HTR-8/SVneo (cell line): ENCODE results near the gene MRPS2.
"Not testable (repeated sequence)": the region's sequence is repeated elsewhere in the genome, so short reads cannot be mapped to it uniquely, and the experiment has no call there.

ENCODE experiments used
- DNase-seq: peaks from one replicate; pipeline ENCODE4 v3.0.0; 2011; ENCODE audit warnings: low spot score, mixed read lengths; ENCODE audit not compliant: insufficient read length
- FAIRE-seq: peaks from 2 replicates; lab custom pipeline; 2011; peaks lifted over from hg19 to GRCh38; lab: Jason Lieb, UNC

The MRPS2 gene

DNA sequence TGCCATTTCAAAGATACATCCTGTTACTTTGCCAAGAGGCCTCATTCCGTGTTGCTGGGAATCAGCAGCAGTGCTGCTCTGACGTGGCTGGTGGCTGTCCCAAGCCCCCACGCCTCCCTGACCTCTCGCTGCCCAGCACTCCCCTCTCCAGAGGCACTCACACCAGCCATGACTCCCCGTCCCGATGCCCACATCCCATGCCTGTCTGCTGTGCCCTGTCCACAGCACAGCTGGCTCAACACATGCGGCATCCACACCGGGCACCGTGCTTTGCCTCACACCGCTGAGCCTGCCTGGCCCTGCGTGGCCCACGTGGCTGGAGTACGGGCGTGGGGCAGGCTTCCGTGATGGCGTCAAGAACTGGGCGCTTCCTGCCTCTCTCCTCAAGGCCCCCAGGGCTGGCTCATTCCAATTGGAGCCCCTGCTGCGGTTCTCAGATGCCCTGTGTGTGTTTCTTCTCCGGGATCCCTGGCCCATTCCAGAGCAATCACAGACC is 12.9 kb downstream of the MRPS2 start:
- DNase-seq (no peak), FAIRE-seq (no peak)

DNA sequence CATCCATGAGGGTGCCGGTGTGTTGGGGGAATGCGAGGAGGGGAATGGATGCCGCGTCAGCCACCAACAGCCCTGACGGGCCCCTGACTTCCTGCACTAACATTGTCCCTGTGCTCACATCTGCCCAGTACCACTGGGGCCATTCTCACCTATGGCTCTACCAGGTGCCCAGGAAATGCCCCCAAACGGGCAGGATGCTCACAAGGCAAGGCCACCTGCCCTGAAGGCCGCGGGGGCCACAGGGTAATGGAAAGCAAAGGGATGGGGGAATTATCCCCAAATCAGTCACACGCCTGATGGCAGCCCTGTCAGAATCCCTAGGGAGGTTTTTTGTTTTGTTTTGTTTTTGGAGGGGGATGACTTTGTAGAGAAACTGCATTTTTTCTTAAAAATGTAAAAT is 13.4 kb downstream of the MRPS2 start:
- not testable (repeated sequence) for FAIRE-seq, DNase-seq

DNA sequence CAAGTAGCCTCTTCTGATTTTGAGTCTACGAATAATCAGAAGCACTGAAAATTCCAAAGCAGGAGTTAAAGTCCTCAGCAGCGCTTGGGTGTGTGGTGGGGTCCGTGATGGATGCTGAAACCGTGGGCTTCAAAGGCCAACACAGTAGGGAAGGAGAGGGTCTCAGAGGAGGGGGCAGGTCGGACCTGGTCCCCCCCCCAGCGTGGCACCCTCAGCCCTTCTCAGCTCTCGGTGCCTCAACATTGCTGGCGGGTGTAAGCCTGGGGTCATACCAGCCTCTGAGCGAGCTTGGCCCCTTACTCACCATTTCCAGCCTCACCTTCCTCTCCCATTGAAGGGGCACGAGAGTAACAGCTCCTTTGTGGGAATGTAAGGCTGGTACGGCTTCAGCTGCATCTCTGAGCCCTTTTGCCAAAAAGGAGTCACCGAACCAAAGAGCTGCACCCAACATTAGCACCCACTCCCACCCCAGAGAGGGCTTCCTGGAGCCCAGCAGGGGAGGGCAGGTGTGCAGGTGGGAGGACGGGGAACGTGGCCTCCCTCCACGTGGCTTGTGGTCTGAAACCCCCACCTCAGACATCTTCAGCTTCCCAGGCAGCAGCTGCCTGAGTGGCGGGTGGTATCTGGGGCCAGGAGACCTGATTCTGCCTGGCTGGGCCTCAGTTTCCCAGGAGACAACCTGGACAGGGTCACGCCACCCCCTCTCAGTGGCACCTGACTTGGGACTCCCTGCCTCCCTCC is 14.0 kb downstream of the MRPS2 start:
- no peak for FAIRE-seq

DNA sequence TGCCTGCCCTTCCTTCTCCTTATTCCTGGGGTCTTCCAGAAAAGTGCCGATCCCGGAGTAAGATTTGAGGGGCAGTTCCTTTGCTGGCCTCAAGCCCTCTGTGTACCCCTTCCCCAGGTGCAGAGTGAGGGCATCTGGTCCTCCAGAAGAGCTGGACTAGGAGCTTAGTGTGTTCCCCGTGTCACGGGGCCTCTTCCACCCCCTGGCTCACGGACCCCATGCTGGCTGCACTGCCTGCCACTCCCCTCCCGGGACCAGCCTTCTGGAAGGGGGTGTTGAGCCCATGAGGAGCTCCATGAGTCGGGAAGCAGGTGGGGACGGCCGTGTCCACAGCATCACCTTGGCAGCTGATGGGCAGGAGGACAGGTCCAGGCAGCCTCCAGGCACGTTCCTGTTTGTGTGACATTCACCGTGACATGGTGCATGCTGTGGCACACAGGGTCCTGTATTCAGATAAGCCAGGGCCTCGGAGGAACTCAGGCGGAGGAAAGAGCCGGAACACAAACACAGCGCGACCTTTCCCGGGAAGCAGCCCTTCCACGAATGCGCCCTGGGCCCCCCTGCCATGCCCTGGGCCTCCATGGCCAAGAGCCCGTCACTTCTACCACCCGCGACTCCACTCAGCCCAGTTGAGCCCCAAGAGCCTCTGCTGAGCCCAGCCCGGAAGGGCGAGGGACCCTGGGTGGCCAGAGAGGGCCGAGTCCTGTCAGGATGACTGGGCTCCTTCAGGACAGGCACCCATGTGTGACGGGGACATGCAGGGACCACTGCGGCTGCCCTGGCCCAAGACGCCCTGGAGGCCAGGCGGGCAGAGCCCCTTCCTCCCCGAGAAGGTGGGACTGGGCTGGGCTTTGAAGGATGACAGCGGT is 14.8 kb downstream of the MRPS2 start:
- FAIRE-seq: no peak
- no peak for DNase-seq

More for the DNA sequence above, 14.0 kb downstream of the MRPS2 start:
- DNase-seq: no peak

DNA sequence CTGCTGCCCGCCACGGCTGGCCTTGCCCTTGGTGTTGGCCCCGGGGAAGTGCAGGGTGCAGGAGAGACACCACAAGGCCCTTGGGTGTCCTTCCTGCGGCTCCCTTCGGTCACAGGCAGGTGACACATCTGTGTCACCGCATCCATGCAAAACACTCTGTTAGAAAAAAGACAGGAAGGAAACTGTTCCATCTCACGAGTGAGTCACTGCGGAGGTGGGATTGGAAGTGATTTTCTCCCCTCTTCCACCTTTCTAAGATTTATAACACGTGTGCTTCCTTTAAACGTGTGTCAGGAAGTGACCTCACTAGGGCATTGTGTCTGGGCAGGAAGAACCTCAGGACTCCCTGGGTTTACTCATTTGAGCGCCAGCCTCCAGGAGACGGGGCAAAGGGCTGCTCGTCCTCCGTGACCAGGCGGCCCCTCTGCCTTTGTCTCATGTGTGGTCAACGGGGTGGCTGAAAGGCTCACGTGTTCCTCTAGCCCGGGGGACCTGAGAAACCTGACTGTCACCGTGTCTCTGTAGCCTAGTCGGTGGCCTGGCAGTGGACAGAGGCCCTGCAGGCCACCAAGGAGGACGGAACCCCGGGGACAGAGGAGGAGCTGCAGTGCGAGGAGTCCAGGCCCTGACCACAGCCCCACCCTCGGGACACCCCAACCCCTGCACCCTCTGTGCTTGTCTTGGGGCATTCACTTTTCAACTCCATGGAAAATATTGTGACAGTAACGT is 15.8 kb downstream of the MRPS2 start:
- DNase-seq (no peak), FAIRE-seq (no peak)

DNA sequence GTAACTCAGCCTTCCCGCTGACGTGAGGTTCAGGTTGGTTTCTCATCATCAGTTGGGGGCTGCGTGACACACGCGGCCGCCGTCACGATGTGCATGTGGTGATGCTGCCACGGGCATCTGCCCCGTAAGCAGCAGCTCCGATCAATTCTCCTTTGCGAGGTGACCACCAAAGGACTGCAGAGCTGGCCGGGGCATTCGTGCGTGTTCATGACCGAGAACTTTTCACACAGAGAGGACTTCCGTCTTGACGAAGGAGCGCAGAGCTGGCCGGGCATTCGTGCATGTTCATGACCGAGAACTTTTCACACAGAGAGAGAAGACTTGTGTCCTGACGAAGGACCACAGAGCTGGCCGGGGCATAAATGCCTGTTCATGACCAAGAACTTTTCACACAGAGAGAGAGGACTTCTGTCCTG is 16.9 kb downstream of the MRPS2 start:
- FAIRE-seq (no peak), DNase-seq (no peak)

DNA sequence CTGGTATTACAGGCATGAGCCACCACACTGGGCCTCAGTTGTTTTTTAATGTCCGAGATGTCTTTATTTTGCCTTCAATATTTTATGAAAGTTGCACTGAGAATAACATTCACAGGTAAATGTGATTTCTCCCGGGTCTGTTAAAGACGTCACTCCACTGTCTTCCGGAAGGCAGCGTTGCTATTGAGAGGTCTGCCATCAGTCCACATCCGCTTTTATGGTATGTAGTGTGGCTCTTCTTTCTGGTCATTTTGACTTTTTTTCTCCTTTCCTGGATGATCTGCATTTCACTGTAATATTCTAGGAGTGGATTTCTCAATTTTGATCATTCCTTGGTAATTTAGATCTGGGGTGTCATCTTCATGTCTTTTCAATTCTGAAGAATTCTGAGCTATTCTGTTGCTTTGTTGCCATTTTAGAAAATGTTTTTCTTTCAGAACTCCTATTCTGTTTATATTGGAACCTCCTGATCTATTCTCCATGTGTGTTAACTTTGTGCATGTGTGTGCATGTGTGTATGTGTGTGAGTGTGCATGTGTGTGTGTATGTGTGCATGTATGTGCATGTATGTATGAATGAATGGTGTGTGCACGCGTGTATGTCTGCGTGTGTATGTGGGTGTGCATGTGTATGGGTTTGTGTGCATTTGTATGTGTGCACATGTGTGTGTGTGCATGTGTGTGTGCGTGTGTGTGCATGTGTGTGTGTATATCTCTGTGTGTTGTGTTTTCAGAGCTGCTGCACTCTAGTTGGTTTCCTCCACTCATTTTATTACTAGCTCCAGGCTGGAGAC is 18.9 kb downstream of the MRPS2 start:
- FAIRE-seq: peak; percentile 77
- no peak for DNase-seq

DNA sequence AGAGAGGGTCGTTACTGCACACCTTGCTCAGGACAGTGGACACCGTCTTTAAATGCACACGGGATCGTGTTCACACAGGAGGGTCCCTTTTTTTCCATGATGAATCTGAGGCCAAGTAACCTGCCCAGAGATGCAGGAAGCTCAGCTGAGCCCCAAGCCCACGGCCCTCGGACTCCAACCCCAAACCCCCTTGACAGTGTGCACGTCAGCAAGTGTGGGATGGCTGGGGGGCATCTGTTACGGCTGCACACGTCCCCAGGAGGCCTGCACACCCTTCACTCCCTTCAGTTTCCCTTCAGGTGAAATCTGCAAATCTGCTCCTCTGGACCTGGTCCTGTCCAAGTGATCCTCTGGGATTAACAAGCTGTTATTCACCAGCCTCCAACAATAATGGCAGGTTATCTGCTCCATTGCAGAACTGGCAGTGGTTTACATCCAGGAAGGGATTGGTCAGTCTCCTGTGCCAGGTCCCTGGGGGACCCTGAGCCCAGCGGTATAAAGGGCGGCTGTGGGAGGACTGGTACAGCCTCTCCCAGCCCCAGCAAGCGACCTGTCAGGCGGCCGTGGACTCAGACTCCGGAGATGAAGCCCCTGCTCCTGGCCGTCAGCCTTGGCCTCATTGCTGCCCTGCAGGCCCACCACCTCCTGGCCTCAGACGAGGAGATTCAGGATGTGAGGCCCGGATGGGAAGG is 20.6 kb downstream of the MRPS2 start, which contains the start of gene LCN1:
Gene LCN1 (plus strand): TSS at position 525 of the 692 bp plus-strand sequence. CDS start 58 bp downstream, at position 583.
- FAIRE-seq: no peak

DNA sequence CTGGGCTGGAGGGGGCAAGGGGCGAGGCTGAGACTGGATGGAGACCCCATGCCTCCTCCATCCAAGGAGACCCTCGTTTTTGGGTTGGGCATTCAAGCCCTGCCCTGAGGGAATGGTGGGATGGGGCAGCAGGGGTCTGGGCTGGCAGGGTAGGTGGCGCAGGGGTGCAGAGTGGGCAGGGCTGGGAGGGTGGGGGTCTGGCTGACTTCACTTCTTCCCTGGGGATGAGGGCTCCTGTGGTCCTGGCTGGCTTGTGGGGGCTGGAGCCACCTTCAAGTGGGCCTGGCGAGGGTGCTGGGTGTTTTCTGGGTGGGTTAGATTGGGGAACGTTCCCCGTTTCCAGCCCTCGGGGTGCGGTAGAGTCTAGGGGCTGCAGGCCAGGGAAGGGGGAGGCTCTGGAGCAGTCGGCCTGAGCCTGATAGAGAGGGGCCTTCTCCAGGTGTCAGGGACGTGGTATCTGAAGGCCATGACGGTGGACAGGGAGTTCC is 21.2 kb downstream of the MRPS2 start:
- DNase-seq: no peak
- FAIRE-seq: no peak

More for the DNA sequence above, 20.6 kb downstream of the MRPS2 start, which contains the start of gene LCN1:
- DNase-seq: no peak

DNA sequence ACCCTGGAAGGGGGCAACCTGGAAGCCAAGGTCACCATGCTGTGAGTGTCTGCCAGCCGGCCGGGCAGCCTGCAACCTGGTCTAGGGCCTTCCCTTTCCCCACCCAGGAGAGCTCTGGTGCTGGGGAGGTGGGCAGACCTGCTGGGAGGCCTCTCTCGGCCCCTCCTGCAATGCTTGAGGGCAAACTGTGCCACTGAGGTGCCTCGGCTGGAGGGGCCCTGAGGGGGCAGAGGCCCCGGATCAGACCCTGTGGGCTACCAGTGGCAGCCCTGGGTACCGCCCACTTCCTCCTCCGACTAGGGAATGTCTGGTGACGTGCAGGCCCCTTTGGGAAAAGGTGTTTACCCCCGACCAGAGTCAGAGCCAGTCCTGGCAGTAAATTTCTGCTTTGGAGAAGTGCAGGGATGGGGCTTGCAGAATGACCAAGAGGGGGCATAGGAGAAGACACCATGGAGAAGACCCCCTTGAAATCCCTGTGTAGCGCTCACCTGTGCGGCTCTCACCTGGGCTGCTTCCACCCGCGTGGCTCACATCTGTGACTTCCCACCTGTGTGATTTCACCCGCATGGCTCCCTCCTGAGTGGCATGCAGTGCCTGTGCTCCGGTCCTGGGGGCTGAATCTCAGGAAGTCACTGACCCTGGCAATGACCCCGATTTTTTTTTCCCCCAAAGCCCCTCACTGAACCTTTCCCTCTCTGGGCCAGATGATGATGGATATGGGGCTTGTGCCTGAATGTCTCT is 21.8 kb downstream of the MRPS2 start:
- FAIRE-seq (no peak), DNase-seq (no peak)

DNA sequence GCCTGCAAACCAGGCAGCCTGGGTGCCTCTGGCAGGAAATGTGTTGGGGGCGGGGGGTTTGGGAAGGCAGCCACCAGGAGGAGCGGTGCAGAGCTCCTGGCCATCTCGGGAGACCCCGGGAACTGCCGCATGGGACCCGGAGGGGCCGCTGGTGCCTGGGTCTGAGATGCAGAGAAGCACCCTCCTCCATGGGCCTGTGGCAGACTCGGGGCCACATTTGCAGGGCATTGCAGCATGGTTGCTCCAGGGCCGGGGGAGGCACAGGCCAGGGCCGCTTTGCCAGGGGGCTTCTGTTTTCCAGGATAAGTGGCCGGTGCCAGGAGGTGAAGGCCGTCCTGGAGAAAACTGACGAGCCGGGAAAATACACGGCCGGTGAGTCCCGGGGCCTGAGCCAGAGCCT is 22.4 kb downstream of the MRPS2 start:
- FAIRE-seq: no peak

DNA sequence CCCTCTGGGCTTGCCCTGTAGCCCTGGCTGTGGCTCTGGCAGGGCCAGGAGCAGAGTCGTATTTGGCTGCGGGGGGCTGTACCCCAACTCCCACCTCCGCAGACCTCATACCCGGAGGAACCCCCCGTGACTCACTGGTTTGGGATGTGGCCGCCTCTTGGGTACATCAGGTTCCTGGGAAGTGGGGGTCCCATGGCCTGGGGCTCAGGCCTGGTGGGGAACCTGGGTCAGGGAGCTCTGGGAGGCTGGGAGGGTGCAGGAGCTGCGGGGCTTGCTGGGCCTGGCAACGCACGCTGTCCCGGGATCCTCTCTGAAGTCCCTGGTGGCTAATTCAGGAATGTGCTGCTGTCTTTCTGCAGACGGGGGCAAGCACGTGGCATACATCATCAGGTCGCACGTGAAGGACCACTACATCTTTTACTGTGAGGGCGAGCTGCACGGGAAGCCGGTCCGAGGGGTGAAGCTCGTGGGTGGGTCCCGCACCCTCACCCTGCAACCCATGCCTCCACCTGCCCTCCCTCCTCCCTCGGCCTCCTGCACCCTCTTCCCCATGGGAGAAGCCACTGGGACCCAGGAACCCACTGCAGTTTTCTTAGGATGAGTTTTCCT is 23.1 kb downstream of the MRPS2 start:
- FAIRE-seq (no peak), DNase-seq (no peak)

More for the DNA sequence above, 22.4 kb downstream of the MRPS2 start:
- no peak for DNase-seq

DNA sequence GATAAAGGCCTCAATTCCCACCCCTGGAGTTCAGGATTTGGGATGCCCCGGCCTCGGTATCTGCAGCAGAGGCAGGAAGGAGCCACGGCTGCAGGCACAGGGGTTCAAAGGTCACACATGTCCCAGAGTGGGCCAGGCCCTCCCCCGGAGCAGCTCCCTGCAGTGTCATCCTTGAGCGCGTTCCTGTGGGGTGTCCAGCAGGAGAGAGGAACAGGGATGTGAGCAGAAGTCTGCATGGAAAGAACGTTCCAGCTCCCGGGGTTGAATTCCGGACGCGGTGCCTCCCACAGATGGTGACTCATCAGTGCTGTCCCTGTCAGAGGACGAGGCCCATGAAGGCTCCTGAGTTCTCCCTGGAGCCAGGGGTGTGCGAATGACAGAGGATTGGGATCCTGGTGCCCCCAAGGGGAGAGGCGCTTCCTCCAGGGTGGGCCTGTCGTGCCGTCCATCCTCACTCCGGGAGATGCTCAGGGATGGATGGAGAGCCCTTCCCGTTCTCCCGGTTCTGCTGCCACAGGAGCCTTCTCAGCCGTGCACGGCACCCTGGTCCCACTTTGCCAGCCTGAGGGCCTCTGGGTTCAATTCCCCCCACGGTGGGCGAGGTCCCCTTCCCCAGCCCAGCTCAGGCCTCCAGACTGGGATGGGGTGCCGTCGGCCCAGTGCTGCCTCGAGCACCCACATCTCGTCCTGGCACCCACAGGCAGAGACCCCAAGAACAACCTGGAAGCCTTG is 23.8 kb downstream of the MRPS2 start:
- DNase-seq: no peak
- FAIRE-seq: no peak

DNA sequence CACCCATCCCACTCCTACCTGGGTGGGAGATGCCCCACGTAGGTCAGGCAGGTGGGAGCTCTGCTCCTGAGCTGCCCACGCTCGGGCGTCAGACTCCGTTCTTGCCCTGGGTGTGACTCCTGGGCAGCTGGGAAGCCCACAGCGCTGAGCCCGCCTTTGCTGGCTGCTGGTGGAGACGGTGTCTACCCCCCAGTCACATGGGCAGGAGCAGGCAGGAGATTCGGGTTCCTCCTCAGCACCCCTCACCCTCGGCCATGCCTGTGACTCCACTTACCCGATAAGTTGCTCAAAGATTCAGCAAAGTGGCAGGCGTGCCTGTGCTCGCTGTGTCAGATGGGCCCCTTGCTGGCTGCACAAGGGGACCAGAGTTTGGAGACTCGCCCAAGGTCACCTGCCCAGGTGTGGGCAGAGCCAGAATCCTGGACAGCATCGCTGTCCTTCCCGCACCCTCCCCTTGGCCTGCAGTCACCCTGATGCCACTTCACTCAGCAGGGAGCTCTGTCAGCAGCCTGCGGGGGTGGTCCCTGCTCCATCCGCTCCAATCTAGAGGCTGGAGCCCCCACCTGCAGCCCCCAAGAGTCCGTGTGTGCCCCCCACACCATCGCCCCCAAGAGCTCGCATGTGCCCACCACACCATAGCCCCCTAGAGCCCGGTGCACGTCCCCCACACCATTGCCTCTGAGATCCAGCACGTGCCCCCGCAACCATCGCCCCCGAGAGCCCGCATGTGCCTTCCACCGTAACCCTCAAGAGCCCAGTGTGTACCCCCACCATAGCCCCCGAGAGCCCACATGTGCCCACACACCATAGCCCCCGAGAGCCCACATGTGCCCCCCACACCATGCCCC is 25.0 kb downstream of the MRPS2 start:
- FAIRE-seq (no peak), DNase-seq (no peak)

DNA sequence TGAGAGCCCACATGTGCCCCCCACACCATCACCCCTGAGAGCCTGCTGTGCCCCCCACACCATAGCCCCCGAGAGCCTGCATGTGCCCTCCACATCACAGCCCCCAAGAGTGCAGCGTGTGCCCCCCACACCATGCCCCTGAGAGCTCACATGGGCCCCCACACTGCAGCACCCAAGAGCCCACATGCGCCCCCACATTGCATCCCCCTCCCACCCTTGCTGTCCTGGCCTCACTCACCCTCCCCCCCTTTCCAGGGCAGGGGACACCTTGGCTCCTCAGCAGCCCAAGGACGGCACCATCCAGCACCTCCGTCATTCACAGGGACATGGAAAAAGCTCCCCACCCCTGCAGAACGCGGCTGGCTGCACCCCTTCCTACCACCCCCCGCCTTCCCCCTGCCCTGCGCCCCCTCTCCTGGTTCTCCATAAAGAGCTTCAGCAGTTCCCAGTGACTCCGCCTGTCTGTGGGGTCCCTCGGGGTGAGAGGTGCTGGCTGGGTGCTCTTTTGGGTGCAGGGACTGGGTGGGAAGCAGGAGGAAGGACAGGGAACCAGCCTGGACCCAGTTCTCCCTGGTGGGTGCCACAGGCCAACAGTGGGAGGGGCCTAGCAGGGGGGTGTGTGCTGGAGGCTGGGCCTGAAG is 25.7 kb downstream of the MRPS2 start:
- DNase-seq (no peak), FAIRE-seq (no peak)
